ENCODE measurements around the gene LPXN.
A peak's percentile ranks its signal among the peaks of the same experiment; 100 is the strongest.

The LPXN gene

GRCh38 chr11:58575377-58576020, at the start of gene LPXN:
Gene LPXN (minus strand): TSS chr11:58575856. CDS start chr11:58575772, 84 bp downstream.
- DNase-seq, result peak; percentile 67

DNA sequence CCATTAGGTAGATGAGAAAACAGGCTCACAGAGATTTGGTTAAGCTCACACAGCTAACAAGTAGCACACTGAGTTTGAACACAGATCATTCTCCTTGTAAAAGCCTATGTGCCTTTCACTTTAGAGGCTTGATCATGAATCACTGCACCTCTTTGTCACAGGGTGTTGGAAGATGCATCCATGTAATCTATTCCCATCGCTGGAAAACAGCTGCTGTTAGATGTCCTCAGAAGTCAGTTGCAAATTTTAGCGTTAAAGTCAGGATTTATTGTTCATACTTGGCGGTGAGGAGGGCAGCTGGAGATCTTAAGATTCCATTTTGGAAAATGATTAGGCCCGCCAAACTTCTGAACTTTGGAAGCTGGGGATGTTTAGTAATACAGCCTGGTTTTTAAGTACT, 49.4 kb upstream of the LPXN start:
- no peak for DNase-seq

GRCh38 chr11:58622344-58622743, 46.7 kb upstream of the LPXN start, which contains the start of gene CNTF:
Gene CNTF (plus strand): TSS chr11:58622665. CDS start chr11:58622753, 88 bp downstream.
- no peak for DNase-seq

GRCh38 chr11:58621586-58622262, 46.1 kb upstream of the LPXN start:
- no peak for DNase-seq

DNA sequence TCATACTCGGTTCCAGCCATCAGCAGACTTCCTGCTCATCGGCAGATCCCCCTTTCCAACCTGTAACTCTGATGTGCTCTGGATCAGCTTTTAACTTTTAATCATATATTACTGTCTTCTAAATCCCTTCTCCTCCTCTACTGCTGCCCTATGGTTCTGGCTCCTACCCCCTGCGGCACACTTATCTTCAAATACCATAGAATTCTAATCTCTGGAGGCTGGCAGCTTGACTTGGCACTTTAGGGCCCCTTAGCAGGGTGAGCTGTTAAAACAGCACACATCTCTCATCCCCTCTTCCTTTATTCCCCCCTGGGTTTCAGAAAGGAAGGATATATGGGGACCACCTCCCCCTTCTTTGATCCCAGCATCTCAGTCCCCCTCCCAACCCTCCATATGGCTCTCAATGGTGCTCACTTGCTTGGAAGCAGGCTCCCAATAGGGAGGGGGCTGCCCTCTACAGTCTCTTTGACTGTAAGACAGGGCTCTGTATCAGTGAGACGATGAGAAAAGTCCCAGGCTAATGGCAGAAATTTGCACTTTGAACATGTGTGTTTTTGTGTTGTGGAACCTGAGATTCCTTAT, 42.4 kb upstream of the LPXN start:
- DNase-seq, result no peak

DNA sequence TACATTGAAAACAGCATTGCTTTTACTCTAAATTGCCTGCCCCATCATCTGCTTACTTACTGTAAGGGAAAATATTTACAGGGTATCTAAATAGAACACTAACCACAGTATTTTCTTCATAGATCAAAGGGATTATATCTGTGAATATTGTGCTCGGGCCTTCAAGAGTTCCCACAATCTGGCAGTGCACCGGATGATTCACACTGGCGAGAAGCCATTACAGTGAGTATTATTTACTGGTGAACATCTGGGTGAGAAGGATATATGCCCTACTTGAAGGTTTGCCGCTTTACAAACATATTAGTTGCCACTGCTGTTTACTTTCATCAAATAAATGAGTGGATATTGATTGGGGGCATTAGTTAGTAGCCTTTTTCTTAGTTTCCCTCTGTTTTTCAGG, 40.9 kb upstream of the LPXN start:
- no peak for DNase-seq

DNA sequence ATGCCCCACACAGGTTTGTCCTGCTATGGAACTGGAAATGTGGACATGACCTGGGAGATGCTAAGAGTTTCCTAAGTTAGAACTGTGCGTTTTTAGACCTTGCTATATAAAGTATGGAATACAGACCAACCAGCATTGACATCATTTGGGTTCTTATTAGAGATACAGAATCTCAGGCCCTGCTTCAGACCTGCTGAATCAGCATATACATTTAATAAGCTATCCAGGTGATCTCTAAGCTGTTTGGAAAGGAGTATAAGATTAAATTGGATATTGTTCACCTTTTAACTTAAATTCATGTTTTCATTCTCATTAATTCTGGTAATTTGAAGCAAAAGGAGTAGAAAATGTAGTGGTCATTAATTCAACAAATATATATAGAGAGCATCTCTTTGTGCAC, 39.9 kb upstream of the LPXN start:
- DNase-seq, result no peak

GRCh38 chr11:58613228-58613627, 37.6 kb upstream of the LPXN start:
- DNase-seq, result no peak

DNA sequence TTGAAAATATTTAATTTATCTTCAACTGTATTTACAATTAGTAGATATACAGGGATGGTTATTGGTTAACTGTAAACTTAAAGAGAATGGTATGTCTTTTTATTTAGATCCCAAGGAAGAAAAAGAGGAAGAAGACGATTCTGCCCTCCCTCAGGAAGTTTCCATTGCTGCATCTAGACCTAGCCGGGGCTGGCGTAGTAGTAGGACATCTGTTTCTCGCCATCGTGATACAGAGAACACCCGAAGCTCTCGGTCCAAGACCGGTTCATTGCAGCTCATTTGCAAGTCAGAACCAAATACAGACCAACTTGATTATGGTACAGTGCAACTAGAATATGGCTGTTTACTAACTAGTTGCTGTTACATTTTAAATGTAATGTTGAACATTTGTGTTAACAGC, 34.1 kb upstream of the LPXN start:
- DNase-seq, result no peak

DNA sequence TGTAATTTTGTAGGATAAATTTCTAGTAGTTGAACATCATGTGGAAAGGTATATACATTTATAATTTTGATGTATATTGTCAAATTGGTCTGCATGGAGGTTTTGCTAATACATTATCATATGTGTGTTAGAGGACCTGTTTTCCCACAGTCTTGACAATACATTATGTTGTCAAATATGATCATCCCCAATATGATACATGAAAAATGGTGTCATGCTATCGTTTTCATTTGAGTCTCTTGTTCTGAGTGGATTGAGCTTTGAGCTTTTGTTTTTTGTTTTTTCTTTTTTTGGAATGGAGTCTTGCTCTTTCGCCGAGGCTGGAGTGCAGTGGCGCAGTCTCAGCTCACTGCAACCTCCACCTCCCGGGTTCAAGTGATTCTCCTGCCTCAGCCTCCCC, 32.7 kb upstream of the LPXN start:
- DNase-seq, result no peak

- DNase-seq, result no peak
Observed at GRCh38 chr11:58606930-58607714, 31.5 kb upstream of the LPXN start.

DNA sequence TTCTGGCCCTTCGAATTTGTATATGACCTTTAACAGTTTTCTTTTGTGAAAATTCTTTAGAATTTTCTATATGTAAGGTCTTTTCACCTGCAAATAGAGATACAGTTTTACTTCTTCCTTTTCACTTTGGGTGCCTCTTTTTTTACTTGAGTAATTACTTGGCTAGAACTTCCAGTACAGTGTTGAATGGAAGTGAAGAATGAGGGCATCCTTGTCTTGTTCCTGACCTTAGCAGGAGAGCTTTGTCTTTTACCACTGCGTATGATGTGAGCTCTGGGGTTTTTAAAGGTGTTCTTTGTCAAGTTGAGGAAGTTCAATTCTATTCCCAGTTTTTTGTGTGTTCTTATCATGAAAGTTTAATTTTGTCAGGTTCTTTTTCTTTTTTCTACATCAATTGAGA, 24.9 kb upstream of the LPXN start:
- no peak for DNase-seq

- DNase-seq, result no peak
Observed at GRCh38 chr11:58597486-58598144, 22.0 kb upstream of the LPXN start.

GRCh38 chr11:58596621-58597020, 21.0 kb upstream of the LPXN start:
- DNase-seq, result no peak

DNA sequence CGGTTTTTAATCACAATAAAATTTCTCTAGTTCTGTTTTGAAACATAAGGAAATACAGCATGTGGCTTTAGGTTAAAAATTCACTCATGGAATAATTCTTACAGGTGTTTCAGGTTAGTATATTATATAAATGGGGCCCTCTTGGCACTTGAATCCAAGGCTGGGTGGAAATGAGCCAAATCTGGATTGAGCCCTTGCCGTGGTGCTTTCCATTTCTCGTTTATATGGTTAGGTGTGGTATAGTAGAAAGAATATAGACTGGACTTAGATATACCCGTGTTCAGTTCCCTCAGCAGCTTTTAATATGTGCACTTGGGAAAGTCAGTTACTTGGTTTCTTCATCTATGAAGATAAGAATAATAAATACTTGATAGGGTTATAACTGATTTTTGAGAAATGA, 19.2 kb upstream of the LPXN start:
- DNase-seq, result no peak

DNA sequence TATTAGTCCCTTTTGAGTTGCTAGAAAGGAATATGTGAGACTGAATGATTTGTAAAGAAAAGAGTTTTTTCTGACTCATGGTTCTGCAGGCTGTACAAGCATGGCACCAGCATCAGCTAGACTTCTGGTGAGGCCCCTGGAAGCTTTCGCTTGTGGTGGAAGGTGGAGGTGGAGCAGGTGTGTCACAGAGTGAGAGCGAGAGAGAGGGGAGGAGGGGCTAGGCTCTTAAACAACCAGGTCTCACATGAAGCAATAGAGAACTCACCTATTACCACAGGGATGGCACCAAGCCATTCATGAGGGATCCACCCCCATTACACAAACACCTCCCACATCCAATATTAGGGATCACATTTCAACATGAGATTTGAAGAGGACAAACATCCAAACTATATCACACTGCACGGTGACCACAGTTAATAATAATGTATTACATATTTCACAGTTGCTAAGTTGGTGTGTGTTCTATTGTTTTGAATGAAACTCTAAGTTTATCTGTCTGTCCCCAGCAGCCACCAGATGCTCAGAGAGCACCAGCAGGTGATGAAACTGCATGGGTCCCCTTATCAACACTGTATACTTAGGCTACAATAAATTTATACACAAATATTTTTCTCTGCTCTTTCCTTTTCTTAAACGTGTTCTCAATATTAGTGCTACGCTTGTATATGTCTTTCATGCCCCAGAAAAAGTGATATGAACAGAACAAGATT, 17.3 kb upstream of the LPXN start:
- DNase-seq, result no peak

- no peak for DNase-seq
Observed at GRCh38 chr11:58591659-58592058, 16.0 kb upstream of the LPXN start.

GRCh38 chr11:58586998-58587397, 11.3 kb upstream of the LPXN start:
- DNase-seq, result no peak

DNA sequence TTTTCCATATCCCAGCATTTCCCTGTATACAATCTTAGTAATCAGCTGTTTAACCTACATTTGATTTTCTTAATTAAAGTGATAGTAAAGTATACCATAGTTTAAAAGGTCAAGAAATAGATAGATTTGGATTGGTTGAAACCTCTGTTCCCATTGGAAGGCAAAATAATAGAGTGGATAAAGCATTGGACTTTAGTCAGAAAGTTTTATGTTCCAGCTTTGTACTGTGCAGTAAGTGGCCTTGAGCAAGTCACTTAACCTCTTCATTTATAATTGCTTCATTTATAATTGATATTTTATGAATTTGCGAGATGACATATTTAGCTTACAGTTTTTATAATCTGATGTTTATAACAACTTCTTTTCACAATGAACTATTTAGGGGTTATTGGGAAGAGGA, 6.8 kb upstream of the LPXN start:
- DNase-seq, result no peak

- DNase-seq, result no peak
Observed at GRCh38 chr11:58580311-58580710, 4.7 kb upstream of the LPXN start.

- DNase-seq, result peak; percentile 91
Observed at GRCh38 chr11:58579192-58580129, 3.8 kb upstream of the LPXN start.

Data from CD4-positive, alpha-beta T cell treated with Interferon gamma for 1 hour (primary cell).